H4 (cell line): ENCODE results near the gene PCDHA8. TPM values are rescaled to one million over a fixed set of nuclear protein-coding genes. Genes with fewer than 3 reads are reported as not detected.
"Not testable (repeated sequence)": the region's sequence is repeated elsewhere in the genome, so short reads cannot be mapped to it uniquely, and the experiment has no call there.

Source experiments
- DNase-seq: peaks from one replicate; pipeline ENCODE4 v3.0.0-alpha.2; 2015; ENCODE audit warnings: low spot score
- total RNA-seq: library from RNA; depleted of rRNA; stranded (reverse); fragments of >200 nt; shearing (Covaris generic); gene quantifications from 2 replicates; pipeline ENCODE4 v1.2.3, GENCODE V29; 2014; rRNA removed

Gene PCDHA8
- total RNA-seq, 1 experiment from 2014 or later, result 0.17 TPM

DNA sequence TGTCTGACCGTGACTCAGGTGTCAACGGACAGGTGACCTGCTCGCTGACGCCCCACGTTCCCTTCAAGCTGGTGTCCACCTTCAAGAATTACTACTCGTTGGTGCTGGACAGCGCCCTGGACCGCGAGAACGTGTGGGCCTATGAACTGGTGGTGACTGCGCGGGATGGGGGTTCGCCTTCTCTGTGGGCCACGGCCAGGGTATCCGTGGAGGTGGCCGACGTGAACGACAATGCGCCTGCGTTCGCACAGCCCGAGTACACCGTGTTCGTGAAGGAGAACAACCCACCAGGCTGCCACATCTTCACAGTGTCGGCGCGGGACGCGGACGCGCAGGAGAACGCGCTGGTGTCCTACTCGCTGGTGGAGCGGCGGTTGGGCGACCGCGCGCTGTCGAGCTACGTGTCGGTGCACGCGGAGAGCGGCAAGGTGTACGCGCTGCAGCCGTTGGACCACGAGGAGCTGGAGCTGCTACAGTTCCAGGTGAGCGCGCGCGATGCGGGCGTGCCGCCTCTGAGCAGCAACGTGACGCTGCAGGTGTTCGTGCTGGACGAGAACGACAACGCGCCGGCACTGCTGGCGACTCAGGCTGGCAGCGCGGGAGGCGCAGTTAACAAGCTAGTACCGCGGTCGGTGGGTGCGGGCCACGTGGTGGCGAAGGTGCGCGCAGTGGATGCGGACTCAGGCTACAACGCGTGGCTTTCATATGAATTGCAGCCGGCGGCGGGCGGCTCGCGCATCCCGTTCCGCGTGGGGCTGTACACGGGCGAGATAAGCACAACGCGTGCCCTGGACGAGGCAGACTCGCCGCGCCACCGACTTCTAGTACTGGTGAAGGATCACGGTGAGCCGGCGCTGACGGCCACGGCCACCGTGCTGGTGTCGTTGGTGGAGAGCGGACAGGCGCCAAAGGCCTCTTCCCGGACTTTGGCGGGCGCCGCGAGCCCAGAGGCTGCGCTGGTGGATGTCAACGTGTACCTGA lies 29.5 kb downstream of the PCDHA8 start:
- no peak for DNase-seq

DNA sequence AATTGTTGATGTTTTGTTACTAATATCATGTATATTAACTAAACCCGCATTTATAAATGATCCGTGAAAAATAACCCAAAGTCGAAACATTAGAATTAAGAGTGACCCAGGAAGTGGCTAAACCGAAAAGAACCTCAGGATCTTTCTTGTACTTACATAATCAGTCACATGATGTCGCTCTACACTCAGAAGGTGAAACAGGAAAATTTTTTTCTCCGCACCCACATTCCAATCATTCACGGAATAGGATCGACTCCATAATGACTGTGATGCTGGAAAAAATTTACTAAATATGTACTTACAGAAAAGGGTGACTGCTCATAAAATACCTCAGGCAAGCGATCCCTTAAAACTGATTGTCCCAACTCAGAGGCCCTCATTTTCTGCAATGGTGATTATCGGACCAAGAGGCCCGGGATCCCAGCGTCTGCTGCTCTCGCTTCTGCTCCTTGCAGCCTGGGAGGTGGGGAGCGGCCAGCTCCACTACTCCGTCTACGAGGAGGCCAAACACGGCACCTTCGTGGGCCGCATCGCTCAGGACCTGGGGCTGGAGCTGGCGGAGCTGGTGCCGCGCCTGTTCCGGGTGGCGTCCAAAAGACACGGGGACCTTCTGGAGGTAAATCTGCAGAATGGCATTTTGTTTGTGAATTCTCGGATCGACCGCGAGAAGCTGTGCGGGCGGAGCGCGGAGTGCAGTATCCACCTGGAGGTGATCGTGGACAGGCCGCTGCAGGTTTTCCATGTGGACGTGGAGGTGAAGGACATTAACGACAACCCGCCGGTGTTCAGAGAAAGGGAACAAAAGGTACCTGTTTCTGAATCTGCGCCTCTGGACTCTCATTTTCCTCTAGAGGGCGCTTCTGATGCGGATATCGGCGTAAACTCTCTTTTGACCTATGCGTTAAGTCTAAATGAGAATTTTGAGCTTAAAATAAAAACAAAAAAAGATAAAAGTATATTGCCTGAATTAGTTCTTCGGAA lies 34.4 kb downstream of the PCDHA8 start, which contains the start of gene PCDHA12:
Gene PCDHA12 (plus strand): TSS at position 224 of the 981 bp plus-strand sequence. CDS start 165 bp downstream, at position 389.
- no peak for DNase-seq

DNA sequence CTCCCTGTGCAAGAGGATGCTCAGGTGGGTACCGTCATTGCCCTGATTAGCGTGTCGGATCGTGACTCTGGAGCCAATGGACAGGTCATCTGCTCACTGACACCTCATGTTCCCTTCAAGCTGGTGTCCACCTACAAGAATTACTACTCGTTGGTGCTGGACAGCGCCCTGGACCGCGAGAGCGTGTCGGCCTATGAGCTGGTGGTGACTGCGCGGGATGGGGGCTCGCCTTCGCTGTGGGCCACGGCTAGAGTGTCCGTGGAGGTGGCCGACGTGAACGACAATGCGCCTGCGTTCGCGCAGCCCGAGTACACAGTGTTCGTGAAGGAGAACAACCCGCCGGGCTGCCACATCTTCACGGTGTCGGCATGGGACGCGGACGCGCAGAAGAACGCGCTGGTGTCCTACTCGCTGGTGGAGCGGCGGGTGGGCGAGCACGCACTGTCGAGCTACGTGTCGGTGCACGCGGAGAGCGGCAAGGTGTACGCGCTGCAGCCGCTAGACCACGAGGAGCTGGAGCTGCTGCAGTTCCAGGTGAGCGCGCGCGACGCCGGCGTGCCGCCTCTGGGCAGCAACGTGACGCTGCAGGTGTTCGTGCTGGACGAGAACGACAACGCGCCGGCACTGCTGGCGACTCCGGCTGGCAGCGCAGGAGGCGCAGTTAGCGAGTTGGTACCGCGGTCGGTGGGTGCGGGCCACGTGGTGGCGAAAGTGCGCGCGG lies 35.7 kb downstream of the PCDHA8 start:
- not testable (repeated sequence) for DNase-seq

DNA sequence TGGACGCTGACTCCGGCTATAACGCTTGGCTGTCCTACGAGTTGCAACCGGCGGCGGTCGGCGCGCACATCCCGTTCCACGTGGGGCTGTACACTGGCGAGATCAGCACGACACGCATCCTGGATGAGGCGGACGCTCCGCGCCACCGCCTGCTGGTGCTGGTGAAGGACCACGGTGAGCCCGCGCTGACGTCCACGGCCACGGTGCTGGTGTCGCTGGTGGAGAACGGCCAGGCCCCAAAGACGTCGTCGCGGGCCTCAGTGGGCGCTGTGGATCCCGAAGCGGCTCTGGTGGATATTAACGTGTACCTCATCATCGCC lies 36.2 kb downstream of the PCDHA8 start:
- no peak for DNase-seq

DNA sequence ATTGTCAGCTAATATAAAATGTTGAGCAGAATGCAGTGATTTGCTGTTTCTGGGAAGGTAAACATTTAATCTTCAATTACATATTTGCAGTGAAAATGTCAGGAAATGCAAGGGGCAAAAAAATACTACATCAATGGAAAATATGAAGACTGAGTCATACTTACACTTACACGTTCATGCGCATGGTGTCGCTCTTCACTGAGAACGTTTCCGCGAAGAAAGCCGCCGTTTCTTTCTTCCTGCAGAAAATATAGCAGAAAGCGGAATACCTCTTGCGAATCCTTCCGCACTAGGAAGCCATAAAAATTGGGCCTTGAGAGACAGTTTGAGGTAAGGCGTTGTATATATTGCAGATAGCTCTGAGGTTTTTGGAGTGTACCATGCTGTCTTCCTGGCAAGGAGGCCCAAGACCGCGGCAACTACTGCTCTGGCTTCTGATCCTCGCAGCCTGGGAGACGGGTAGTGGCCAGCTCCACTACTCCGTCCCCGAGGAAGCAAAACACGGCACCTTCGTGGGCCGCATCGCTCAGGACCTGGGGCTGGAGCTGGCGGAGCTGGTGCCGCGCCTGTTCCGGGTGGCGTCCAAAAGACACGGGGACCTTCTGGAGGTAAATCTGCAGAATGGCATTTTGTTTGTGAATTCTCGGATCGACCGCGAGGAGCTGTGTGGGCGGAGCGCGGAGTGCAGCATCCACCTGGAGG lies 41.1 kb downstream of the PCDHA8 start, which contains the start of gene PCDHA13:
Gene PCDHA13 (plus strand): TSS at position 236 of the 702 bp plus-strand sequence. CDS start 145 bp downstream, at position 381.
- DNase-seq, result peak; percentile 19

DNA sequence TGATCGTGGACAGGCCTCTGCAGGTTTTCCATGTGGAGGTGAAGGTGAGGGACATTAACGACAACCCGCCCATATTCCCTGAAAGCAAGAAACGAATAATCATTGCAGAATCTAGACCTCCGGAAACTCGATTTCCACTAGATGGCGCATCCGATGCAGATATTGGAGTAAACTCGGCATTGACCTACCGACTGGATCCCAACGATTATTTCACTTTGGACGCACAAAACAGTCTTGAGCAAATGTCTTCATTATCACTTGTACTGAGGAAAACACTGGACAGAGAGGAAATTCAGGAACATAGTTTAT lies 41.6 kb downstream of the PCDHA8 start:
- DNase-seq, result no peak

DNA sequence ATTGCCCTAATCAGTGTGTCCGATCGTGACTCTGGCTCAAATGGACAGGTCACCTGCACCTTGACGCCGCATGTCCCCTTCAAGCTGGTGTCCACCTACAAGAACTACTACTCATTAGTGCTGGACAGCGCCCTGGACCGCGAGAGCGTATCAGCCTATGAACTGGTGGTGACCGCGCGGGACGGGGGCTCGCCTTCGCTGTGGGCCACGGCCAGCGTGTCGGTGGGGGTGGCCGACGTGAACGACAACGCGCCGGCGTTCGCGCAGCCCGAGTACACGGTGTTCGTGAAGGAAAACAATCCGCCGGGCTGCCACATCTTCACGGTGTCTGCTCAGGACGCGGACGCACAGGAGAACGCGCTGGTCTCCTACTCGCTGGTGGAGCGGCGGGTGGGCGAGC lies 42.4 kb downstream of the PCDHA8 start:
- no peak for DNase-seq

DNA sequence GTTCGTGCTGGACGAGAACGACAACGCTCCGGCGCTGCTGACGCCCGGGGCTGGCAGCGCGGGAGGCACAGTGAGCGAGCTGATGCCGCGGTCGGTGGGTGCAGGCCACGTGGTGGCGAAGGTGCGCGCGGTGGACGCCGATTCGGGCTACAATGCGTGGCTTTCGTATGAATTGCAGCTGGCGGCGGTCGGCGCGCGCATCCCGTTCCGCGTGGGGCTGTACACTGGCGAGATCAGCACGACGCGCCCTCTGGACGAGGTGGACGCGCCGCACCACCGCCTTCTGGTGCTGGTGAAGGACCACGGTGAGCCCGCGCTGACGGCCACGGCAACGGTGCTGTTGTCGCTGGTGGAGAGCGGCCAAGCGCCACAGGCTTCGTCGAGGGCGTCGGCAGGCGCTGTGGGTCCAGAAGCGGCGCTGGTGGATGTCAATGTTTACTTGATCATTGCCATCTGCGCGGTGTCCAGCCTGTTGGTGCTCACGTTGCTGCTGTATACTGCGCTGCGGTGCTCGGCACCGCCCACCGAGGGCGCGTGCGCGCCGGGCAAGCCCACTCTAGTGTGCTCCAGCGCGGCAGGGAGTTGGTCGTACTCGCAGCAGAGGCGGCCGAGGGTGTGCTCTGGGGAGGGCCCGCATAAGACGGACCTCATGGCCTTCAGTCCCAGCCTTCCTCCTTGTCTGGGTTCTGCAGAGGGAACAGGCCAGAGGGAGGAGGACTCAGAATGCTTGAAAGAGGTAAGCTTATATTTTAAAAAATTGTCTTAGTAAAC lies 43.1 kb downstream of the PCDHA8 start:
- DNase-seq, result no peak

Other genes with a start within 250 kb of the PCDHA8 start
- gene CD14, start 208.0 kb upstream of the PCDHA8 start, total RNA-seq, result not detected in 2 replicates
- 9.6 and 15.9 TPM in 2 replicates for gene TMCO6, start 201.7 kb upstream of the PCDHA8 start, total RNA-seq
- 65.7 and 99.6 TPM in 2 replicates for gene NDUFA2, start 193.6 kb upstream of the PCDHA8 start, total RNA-seq
- 72.9 and 98.1 TPM in 2 replicates for gene IK, start 193.4 kb upstream of the PCDHA8 start, total RNA-seq
- 13.7 and 15.2 TPM in 2 replicates for gene WDR55, start 176.3 kb upstream of the PCDHA8 start, total RNA-seq
- 0.37 TPM in 1 of 2 replicates, not detected in the other for gene DND1, start 167.6 kb upstream of the PCDHA8 start, total RNA-seq
- gene HARS1, start 149.8 kb upstream of the PCDHA8 start, total RNA-seq, result 52.1 and 53.6 TPM in 2 replicates
- gene HARS2, start 149.7 kb upstream of the PCDHA8 start, total RNA-seq, result 49.2 and 52.6 TPM in 2 replicates
- gene ZMAT2, start 140.7 kb upstream of the PCDHA8 start, total RNA-seq, result 73.5 and 95.8 TPM in 2 replicates
- gene PCDHA1, start 55.0 kb upstream of the PCDHA8 start, total RNA-seq, result 0.45 and 0.56 TPM in 2 replicates
- 0.72 and 0.82 TPM in 2 replicates for gene PCDHA2, start 46.3 kb upstream of the PCDHA8 start, total RNA-seq
- 4.5 and 4.7 TPM in 2 replicates for gene PCDHA3, start 40.1 kb upstream of the PCDHA8 start, total RNA-seq
- gene PCDHA4, start 34.1 kb upstream of the PCDHA8 start, total RNA-seq, result 0.02 and 0.04 TPM in 2 replicates
- 0.25 and 1.1 TPM in 2 replicates for gene PCDHA5, start 19.6 kb upstream of the PCDHA8 start, total RNA-seq
- gene PCDHA6, start 13.2 kb upstream of the PCDHA8 start, total RNA-seq, result 0.06 TPM in 1 of 2 replicates, not detected in the other
- gene PCDHA7, start 6.9 kb upstream of the PCDHA8 start, total RNA-seq, result 0.04 and 0.06 TPM in 2 replicates
- 0.08 TPM in 1 of 2 replicates, not detected in the other for gene PCDHA9, start 7.2 kb downstream of the PCDHA8 start, total RNA-seq
- 0.02 and 0.08 TPM in 2 replicates for gene PCDHA10, start 14.7 kb downstream of the PCDHA8 start, total RNA-seq
- 5.0 and 7.7 TPM in 2 replicates for gene PCDHA11, start 27.8 kb downstream of the PCDHA8 start, total RNA-seq
- 0.21 and 0.60 TPM in 2 replicates for gene PCDHA12, start 34.1 kb downstream of the PCDHA8 start, total RNA-seq
- 0.41 and 0.50 TPM in 2 replicates for gene PCDHA13, start 40.9 kb downstream of the PCDHA8 start, total RNA-seq
- 1.1 TPM in 2 replicates for gene PCDHAC1, start 85.1 kb downstream of the PCDHA8 start, total RNA-seq
- 1.5 and 1.8 TPM in 2 replicates for gene PCDHAC2, start 125.3 kb downstream of the PCDHA8 start, total RNA-seq
- not detected in 2 replicates for gene PCDHB1, start 210.2 kb downstream of the PCDHA8 start, total RNA-seq